NCI-H1694 treated with DMSO at 0.1 percent for 48 hours (cell line): ENCODE data around the gene UPK1A.
"Not testable (repeated sequence)": the region's sequence is repeated elsewhere in the genome, so short reads cannot be mapped to it uniquely, and the experiment has no call there.

ENCODE experiments used
- DNase-seq: peaks from one replicate; lab custom pipeline; 2025; lab: John Stamatoyannopoulos, UW

Gene UPK1A

GRCh38 chr19:35718345-35719041, 52.2 kb downstream of the UPK1A start:
- DNase-seq, result no peak

- no peak for DNase-seq
These were observed 53.3 kb downstream of the UPK1A start for GRCh38 chr19:35719402-35720162.

DNA sequence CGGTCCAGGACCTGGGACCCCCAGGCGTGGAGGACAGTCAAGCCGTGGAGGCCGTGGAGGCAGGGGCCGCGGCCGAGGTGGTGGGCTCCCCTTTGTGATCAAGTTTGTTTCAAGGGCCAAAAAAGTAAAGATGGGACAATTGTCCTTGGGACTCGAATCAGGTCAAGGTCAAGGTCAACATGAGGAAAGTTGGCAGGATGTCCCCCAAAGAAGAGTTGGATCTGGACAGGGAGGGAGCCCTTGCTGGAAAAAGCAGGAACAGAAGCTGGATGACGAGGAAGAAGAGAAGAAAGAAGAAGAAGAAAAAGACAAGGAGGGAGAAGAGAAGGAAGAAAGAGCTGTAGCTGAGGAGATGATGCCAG, 53.8 kb downstream of the UPK1A start:
- DNase-seq, result no peak

GRCh38 chr19:35720648-35721047, 54.3 kb downstream of the UPK1A start:
- no peak for DNase-seq

DNA sequence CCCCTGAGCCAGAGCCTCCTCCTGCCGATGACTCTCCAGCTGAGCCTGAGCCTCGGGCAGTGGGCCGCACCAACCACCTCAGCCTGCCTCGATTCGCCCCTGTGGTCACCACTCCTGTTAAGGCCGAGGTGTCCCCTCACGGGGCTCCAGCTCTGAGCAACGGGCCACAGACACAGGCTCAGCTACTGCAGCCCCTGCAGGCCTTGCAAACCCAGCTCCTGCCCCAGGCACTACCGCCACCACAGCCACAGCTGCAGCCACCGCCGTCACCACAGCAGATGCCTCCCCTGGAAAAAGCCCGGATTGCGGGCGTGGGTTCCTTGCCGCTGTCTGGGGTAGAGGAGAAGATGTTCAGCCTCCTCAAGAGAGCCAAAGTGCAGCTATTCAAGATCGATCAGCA, 55.1 kb downstream of the UPK1A start:
- DNase-seq, result no peak

DNA sequence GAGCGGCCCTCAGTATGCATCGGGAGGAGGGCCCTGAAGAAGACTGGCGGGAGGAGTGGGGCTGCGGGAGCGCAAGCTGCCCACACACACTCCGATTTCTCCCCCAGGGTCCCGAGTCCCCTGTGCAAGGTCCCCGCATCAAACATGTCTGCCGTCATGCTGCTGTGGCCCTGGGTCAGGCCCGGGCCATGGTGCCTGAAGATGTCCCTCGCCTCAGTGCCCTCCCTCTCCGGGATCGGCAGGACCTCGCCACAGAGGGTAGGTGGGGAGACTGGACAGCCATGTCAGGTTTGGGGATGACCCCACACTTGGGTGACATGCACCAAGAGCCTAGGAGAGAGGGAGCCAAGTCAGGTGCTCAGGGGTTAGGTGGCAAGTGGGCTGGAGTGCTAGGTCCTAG, 56.1 kb downstream of the UPK1A start:
- no peak for DNase-seq

GRCh38 chr19:35722897-35723296, 56.6 kb downstream of the UPK1A start:
- no peak for DNase-seq

DNA sequence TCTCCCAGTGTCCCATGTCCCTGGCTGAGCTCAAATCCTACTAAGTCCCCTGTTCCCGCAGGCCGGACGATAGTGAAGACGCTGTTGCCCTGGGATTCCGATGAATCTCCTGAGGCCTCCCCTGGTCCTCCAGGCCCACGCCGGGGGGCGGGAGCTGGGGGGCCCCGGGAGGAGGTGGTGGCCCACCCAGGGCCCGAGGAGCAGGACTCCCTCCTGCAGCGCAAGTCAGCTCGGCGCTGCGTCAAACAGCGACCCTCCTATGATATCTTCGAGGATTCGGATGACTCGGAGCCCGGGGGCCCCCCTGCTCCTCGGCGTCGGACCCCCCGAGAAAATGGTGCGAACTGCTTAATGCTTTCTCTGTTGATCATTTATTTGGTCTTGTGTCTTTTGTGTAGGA, 57.4 kb downstream of the UPK1A start:
- no peak for DNase-seq

- not testable (repeated sequence) for DNase-seq
These were observed 57.8 kb downstream of the UPK1A start for GRCh38 chr19:35724132-35724531.

DNA sequence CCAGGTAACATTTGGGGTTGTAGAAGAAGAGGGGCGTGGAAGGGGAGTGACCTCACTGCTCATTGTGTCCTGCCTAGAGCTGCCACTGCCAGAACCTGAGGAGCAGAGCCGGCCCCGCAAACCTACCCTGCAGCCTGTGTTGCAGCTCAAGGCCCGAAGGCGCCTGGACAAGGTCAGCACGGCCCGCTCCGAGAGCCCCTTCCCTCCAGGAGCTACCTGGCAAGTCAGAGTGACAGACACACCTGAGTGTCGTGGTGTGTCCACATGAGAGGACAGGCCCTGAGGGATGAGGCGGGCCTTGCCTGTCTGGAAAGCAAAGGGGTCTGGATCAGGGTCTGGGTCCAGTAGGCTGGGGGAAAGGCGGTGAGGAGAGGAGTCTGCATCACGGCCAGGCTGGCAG, 58.2 kb downstream of the UPK1A start:
- no peak for DNase-seq

DNA sequence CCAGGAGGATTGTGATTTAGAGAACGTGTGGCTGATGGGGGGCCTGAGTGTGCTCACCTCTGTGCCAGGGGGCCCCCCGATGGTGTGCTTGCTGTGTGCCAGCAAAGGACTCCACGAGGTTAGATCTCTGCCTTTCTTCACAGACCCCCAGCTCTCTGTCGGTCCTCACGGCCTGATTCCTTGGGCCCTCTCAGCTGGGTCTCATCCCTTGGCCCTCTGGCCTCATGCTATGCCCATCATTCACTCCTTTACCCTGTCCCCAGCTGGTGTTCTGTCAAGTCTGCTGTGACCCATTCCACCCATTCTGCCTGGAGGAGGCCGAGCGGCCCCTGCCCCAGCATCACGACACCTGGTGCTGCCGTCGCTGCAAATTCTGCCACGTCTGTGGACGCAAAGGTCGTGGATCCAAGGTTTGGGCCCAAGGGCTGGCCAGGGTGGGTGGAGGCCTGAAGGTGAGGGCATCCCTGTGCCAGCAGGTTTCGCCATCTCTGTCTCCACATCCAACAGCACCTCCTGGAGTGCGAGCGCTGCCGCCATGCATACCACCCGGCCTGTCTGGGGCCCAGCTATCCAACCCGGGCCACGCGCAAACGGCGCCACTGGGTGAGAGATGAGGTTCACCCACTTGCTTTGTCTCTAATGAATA, 59.0 kb downstream of the UPK1A start:
- DNase-seq, result no peak

DNA sequence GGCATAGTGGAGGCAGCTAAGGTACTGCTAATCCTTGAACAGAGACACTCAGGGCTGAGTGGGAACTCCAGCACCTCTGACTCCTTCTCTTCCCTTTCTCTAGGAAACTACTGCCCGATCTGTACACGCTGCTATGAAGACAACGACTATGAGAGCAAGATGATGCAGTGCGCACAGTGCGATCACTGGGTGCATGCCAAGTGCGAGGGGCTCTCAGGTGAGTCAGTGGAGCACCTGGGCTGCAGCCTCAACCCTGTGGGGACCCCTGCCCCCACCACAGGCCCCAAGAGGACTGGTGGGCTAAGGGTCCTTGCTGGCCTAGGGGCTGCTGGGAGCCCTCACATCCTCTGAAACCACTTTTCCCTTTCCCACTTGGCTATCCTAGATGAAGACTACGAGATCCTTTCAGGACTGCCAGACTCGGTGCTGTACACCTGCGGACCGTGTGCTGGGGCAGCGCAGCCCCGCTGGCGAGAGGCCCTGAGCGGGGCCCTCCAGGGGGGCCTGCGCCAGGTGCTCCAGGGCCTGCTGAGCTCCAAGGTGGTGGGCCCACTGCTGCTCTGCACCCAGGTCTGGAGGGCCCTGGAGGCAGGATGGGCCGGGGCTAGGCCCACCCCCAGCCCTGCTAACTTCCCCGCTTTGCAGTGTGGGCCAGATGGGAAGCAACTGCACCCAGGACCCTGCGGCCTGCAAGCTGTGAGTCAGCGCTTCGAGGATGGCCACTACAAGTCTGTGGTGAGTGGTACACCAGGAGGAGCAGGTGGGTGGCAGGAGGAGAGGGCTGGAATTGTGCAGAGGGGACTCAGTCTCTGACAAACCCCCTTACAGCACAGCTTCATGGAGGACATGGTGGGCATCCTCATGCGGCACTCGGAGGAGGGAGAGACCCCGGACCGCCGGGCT, 61.0 kb downstream of the UPK1A start:
- DNase-seq, result no peak
